HCT116 (cell line): ENCODE measurements around the gene LGR6. TPM values are rescaled to one million over a fixed set of nuclear protein-coding genes. Genes with fewer than 3 reads are reported as not detected.

Experiments
- ATAC-seq: fragments of 200-7000 bp; cut with Tn5 transposase; 2 replicates; pipeline ENCODE4 v1.9.1; 2020; ENCODE audit warnings: mild to moderate bottlenecking, moderate library complexity
- BruUV-seq: library from RNA; stranded (reverse); fragments of 400-500 nt; replicated peaks from 2 replicates; lab custom pipeline; 2021; lab: Mats Ljungman, UMichigan
- CTCF ChIA-PET: fragments of 300-600 bp; sonication (Branson Sonifier 250); formaldehyde crosslinking; loops from one replicate; lab custom pipeline; 2021; ENCODE audit warnings: antibody characterized with exemption; lab: Charles Lee
- POLR2A ChIA-PET: fragments of 300-600, 350-600 bp; sonication (Branson Sonifier 250); formaldehyde crosslinking; loops from one replicate; lab custom pipeline; 2021; ENCODE audit warnings: antibody characterized with exemption; lab: Charles Lee
- RAD21 ChIA-PET, 2 experiments: fragments of 300-600 bp; sonication (Branson Sonifier 250); formaldehyde crosslinking; loops; one replicate each; lab custom pipeline; 2023; ENCODE audit warnings: low total read pairs in 2 of 2; ENCODE audit not compliant: uncharacterized antibody in 2 of 2, unreplicated experiment in 2 of 2, low non-redundant PET in 1 of 2; lab: Charles Lee
- DNase-seq: peaks from one replicate; pipeline ENCODE4 v3.0.0-alpha.2; 2010; ENCODE audit warnings: low read depth, low spot score
- H2AFZ ChIP-seq: fragments of 200-600 bp; shearing (Covaris generic), sonication (generic); 2 replicates; pipeline ENCODE4 v1.6.1; 2017; ENCODE audit warnings: low read depth, mixed run types, mixed read lengths, antibody characterized with exemption, low read length; ENCODE audit not compliant: poor library complexity, severe bottlenecking
- H3K27ac ChIP-seq: 2 replicates; pipeline ENCODE4 v1.5.1; 2012; ENCODE audit warnings: low read depth, low read length
- H3K27me3 ChIP-seq: fragments of 200-600 bp; sonication (generic); 2 replicates; pipeline ENCODE4 v1.6.1; 2016; ENCODE audit warnings: mixed run types, low read length, mixed read lengths; ENCODE audit not compliant: insufficient read depth
- H3K36me3 ChIP-seq, 2 experiments: fragments of 200-500 bp in 1 of 2; fragments of 200-600 bp in 1 of 2; sonication (Bioruptor generic) in 1 of 2; sonication (generic) in 1 of 2; 2 replicates each; pipeline versions ENCODE4 v1.5.1 to v1.6.1; 2014 to 2016; ENCODE audit warnings: low read length in 2 of 2, inconsistent platforms in 1 of 2, mixed read lengths in 1 of 2, mixed run types in 1 of 2; ENCODE audit not compliant: insufficient read depth in 2 of 2, control insufficient read depth in 1 of 2
- H3K4me1 ChIP-seq, 2 experiments: fragments of 200-600 bp in 1 of 2; sonication (generic) in 1 of 2; 2 replicates each; pipeline versions ENCODE4 v1.5.1 to v1.6.1; 2012 to 2017; ENCODE audit warnings: low read length in 2 of 2, inconsistent platforms in 1 of 2, mild to moderate bottlenecking in 1 of 2, mixed read lengths in 1 of 2, mixed run types in 1 of 2, moderate library complexity in 1 of 2; ENCODE audit not compliant: insufficient read depth in 2 of 2, control insufficient read depth in 1 of 2
- H3K4me2 ChIP-seq: fragments of 200-600 bp; sonication (generic); 2 replicates; pipeline ENCODE4 v1.6.1; 2017; ENCODE audit warnings: mixed run types, low read length, mixed read lengths
- H3K4me3 ChIP-seq, 2 experiments: fragments of 200-600 bp in 1 of 2; sonication (generic) in 1 of 2; replicated peaks in 1 of 2; 2 replicates each; pipeline ENCODE4 v1.5.1; 2011 to 2016; ENCODE audit warnings: low read length in 2 of 2, control low read depth in 1 of 2, low read depth in 1 of 2, mild to moderate bottlenecking in 1 of 2, mixed read lengths in 1 of 2, mixed run types in 1 of 2
- H3K79me2 ChIP-seq: fragments of 200-600 bp; sonication (generic); 2 replicates; pipeline ENCODE4 v1.6.1; 2017; ENCODE audit warnings: mild to moderate bottlenecking, mixed run types, low read length, moderate library complexity, mixed read lengths; ENCODE audit not compliant: insufficient read depth
- H3K9ac ChIP-seq: fragments of 200-600 bp; sonication (generic); 2 replicates; pipeline ENCODE4 v1.6.1; 2016; ENCODE audit warnings: low read length, mixed read lengths
- H3K9me2 ChIP-seq: fragments of 200-600 bp; sonication (generic), shearing (Covaris generic); 2 replicates; pipeline ENCODE4 v1.6.1; 2017; ENCODE audit warnings: mixed run types, mild to moderate bottlenecking, moderate library complexity; ENCODE audit not compliant: insufficient read depth
- H3K9me3 ChIP-seq, 2 experiments: fragments of 200-500 bp in 1 of 2; fragments of 200-600 bp in 1 of 2; sonication (Bioruptor generic) in 1 of 2; sonication (generic) in 1 of 2; 2 replicates each; pipeline ENCODE4 v1.6.1; 2014 to 2017; ENCODE audit warnings: low read length in 2 of 2, mixed read lengths in 2 of 2, inconsistent platforms in 1 of 2, low read depth in 1 of 2, mild to moderate bottlenecking in 1 of 2, mixed run types in 1 of 2, moderate library complexity in 1 of 2; ENCODE audit not compliant: control insufficient read depth in 1 of 2, insufficient read depth in 1 of 2
- H4K20me1 ChIP-seq: fragments of 200-600 bp; sonication (generic), shearing (Covaris generic); 2 replicates; pipeline ENCODE4 v1.6.1; 2017; ENCODE audit warnings: mixed run types, mild to moderate bottlenecking, moderate library complexity; ENCODE audit not compliant: insufficient read depth
- ATF3 ChIP-seq: IDR thresholded peaks from 2 replicates; pipeline ENCODE4 v1.6.1; 2012
- CBX3 ChIP-seq: IDR thresholded peaks from 2 replicates; pipeline ENCODE4 v1.6.1; 2012; ENCODE audit warnings: low read depth
- CEBPB ChIP-seq: IDR thresholded peaks from 2 replicates; pipeline ENCODE4 v1.6.1; 2012; ENCODE audit warnings: low read depth
- CTCF ChIP-seq, 3 experiments: fragments of 200-600 bp in 1 of 3; sonication (generic) in 1 of 3; IDR thresholded peaks in 2 of 3; conservative IDR thresholded peaks in 1 of 3; 2 replicates each; pipeline ENCODE4 v1.5.1; 2012 to 2017; ENCODE audit warnings: low read depth in 2 of 3, low read length in 2 of 3, antibody characterized with exemption in 1 of 3, borderline replicate concordance in 1 of 3, control low read depth in 1 of 3, mild to moderate bottlenecking in 1 of 3, mixed read lengths in 1 of 3, mixed run types in 1 of 3, moderate library complexity in 1 of 3; ENCODE audit not compliant: insufficient read depth in 1 of 3
- EGR1 ChIP-seq: IDR thresholded peaks from 2 replicates; pipeline ENCODE4 v1.6.1; 2012; ENCODE audit warnings: low read depth
- ELF1 ChIP-seq: IDR thresholded peaks from 2 replicates; pipeline ENCODE4 v1.6.1; 2012; ENCODE audit warnings: low read depth, borderline replicate concordance
- EZH2 ChIP-seq: fragments of 200-600 bp; sonication (generic); IDR thresholded peaks from 2 replicates; pipeline ENCODE4 v1.6.1; 2017; ENCODE audit warnings: antibody characterized with exemption, mixed run types
- EZH2phosphoT487 ChIP-seq: fragments of 200-600 bp; IDR thresholded peaks from 2 replicates; pipeline ENCODE4 v1.6.1; 2018; ENCODE audit warnings: antibody characterized with exemption, borderline replicate concordance
- FOSL1 ChIP-seq: IDR thresholded peaks from 2 replicates; pipeline ENCODE4 v1.6.1; 2012; ENCODE audit warnings: low read depth
- JUND ChIP-seq: IDR thresholded peaks from 2 replicates; pipeline ENCODE4 v1.6.1; 2012
- RAD21 ChIP-seq: IDR thresholded peaks from 2 replicates; pipeline ENCODE4 v1.6.1; 2012; ENCODE audit warnings: low read depth, mild to moderate bottlenecking
- SP1 ChIP-seq: IDR thresholded peaks from 2 replicates; pipeline ENCODE4 v1.6.1; 2012; ENCODE audit warnings: low read depth
- TCF7L2 ChIP-seq: IDR thresholded peaks from 2 replicates; pipeline ENCODE4 v1.7.0; 2011; ENCODE audit warnings: borderline replicate concordance, inconsistent platforms; ENCODE audit not compliant: insufficient read depth, insufficient read length; ENCODE audit errors: extremely low read depth
- YY1 ChIP-seq: IDR thresholded peaks from 2 replicates; pipeline ENCODE4 v1.6.1; 2011; ENCODE audit warnings: low read length, low read depth, moderate library complexity, mild to moderate bottlenecking; ENCODE audit not compliant: insufficient replicate concordance; ENCODE audit errors: extremely low read depth
- ZFX ChIP-seq: fragments of 450-650 bp; IDR thresholded peaks from 2 replicates; pipeline ENCODE4 v1.6.1; 2017
- ZNF274 ChIP-seq: fragments of 200-500 bp; sonication (Bioruptor generic); IDR thresholded peaks from 2 replicates; pipeline ENCODE4 v1.6.1; 2014; ENCODE audit warnings: mild to moderate bottlenecking, low read depth, low read length, inconsistent platforms
- intact Hi-C: fragments of 100-400 bp; cut with micrococcal nuclease; formaldehyde crosslinking; loops from 2 replicates; pipeline ENCODE4 v1.10.0; 2022
- total RNA-seq: library from RNA; stranded (reverse); gene quantifications from one replicate; pipeline ENCODE4 v1.2.1, GENCODE V29; 2021; ENCODE audit not compliant: unreplicated experiment
- TF ChIP-seq, protein P1 (sequence below): IDR thresholded peaks from 2 replicates; pipeline ENCODE4 v1.6.1; 2011; ENCODE audit warnings: mild to moderate bottlenecking, low read length, moderate library complexity; ENCODE audit not compliant: insufficient replicate concordance; ENCODE audit errors: extremely low read depth

The LGR6 gene
- total RNA-seq, 1 experiment from 2014 or later, result 0.20 TPM

- POLR2A ChIA-PET, result no interaction called here
- Histone ChIP-seq H3K4me1 (peaks cover 10% of the 10 kb centered on the region in 2 experiments; a peak in 3 of 4 replicates), H2AFZ (no peak overlapping the region), H3K4me2 (no peak overlapping the region), H3K9ac (no peak overlapping the region), H3K79me2 (no peaks in the 10 kb centered on the region), H3K9me2 (no peaks in the 10 kb centered on the region), H3K27ac (no peak overlapping the region), H3K4me3 (no peak overlapping the region), H3K36me3 (no peaks in the 10 kb centered on the region), H3K27me3 (no peaks in the 10 kb centered on the region), H3K9me3 (no peaks in the 10 kb centered on the region), H4K20me1 (no peaks in the 10 kb centered on the region)
- DNase-seq, result no peak
- CTCF ChIA-PET, result interaction anchor here (2.8 kb wide), 1 partner anchor 10 kb away, joined by 9 read pairs; no protein-coding TSS in a partner anchor
- no peak for ATAC-seq
- no TSS peak for BruUV-seq
- RAD21 ChIA-PET, result no interaction called here
- TF ChIP-seq JUND, result no peak
- TF ChIP-seq ZNF274, result no peak
- no peak for TF ChIP-seq FOSL1
- TF ChIP-seq CTCF (IDR thresholded peaks at IDR 0.05 in 2 of 3, conservative IDR thresholded peaks at IDR 0.05 in 1 of 3; ENCODE audit: borderline replicate concordance in 1 of 3, insufficient read depth in 1 of 3, low read depth in 2 of 3, low read length in 2 of 3), result no peak
- TF ChIP-seq ZFX, result no peak
- no peak for TF ChIP-seq EZH2phosphoT487
- no peak for TF ChIP-seq CEBPB
- no peak for TF ChIP-seq ATF3
- TF ChIP-seq, protein P1, sequence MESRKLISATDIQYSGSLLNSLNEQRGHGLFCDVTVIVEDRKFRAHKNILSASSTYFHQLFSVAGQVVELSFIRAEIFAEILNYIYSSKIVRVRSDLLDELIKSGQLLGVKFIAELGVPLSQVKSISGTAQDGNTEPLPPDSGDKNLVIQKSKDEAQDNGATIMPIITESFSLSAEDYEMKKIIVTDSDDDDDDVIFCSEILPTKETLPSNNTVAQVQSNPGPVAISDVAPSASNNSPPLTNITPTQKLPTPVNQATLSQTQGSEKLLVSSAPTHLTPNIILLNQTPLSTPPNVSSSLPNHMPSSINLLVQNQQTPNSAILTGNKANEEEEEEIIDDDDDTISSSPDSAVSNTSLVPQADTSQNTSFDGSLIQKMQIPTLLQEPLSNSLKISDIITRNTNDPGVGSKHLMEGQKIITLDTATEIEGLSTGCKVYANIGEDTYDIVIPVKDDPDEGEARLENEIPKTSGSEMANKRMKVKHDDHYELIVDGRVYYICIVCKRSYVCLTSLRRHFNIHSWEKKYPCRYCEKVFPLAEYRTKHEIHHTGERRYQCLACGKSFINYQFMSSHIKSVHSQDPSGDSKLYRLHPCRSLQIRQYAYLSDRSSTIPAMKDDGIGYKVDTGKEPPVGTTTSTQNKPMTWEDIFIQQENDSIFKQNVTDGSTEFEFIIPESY, result no peak
- TF ChIP-seq YY1, result no peak
- TF ChIP-seq TCF7L2, result no peak
- no peak for TF ChIP-seq ELF1
- TF ChIP-seq SP1, result no peak
- TF ChIP-seq EZH2, result no peak
- TF ChIP-seq RAD21, result no peak
- no peak for TF ChIP-seq EGR1
- TF ChIP-seq CBX3, result no peak
- intact Hi-C loops, result no loop called here
Measured at GRCh38 chr1:202164271-202165037, 29.1 kb upstream of the LGR6 start.
